ENCODE data around the gene NTNG2. TPM values are rescaled to one million over a fixed set of nuclear protein-coding genes. Genes with fewer than 3 reads are reported as not detected.

NTNG2 gene
- total and polyA plus RNA-seq, 8 donors = under 0.01 to 8.1 (median 0.31) TPM; not detected in 1

- intact Hi-C loops (cut with DNase I; ENCODE audit: low total_unique reads) = no loop called here
- TF ChIP-seq EP300 (IDR thresholded peaks at IDR 0.05) = no peak
- TF ChIP-seq POLR2A (IDR thresholded peaks at IDR 0.05) = no peak
- Histone ChIP-seq H3K27ac (no peak overlapping the region), H3K36me3 (no peaks in the 10 kb centered on the region), H3K9me3 (no peaks in the 10 kb centered on the region), H3K4me3 (no peak overlapping the region), H3K27me3 (peaks cover 0 to 86% (median 22%) of the 10 kb centered on the region in 3 donors), H3K4me1 (no peaks in the 10 kb centered on the region)
- WGBS, 5 donors = 83 to 96% (median 89%) methylated on average over 2 of the region's 2 CpGs
- DNase-seq = no peak
Observed at GRCh38 chr9:132121021-132121420, 40.8 kb upstream of the NTNG2 start.

- intact Hi-C loops (cut with DNase I; ENCODE audit: low total_unique reads) = no loop called here
- H3K4me3 ChIP-seq = no peak overlapping the region
- no peak for DNase-seq
- WGBS, 5 donors = 29 to 50% (median 43%) methylated on average over 6 of the region's 6 CpGs
- H3K27me3 ChIP-seq = peaks cover 2 to 90% (median 44%) of the 10 kb centered on the region in 3 donors
- TF ChIP-seq EP300 (IDR thresholded peaks at IDR 0.05) (no peak), CTCF (IDR thresholded peaks at IDR 0.05) (no peak), POLR2AphosphoS5 (IDR thresholded peaks at IDR 0.05) (no peak), POLR2A (IDR thresholded peaks at IDR 0.05) (no peak)
- no peaks in the 10 kb centered on the region for H3K9me3 ChIP-seq
- H3K36me3 ChIP-seq = no peaks in the 10 kb centered on the region
- H3K4me1 ChIP-seq = peaks cover 0 to 4% (median 0%) of the 10 kb centered on the region in 4 donors
- no peak overlapping the region for H3K27ac ChIP-seq
Observed at GRCh38 chr9:132124800-132125199, 37.1 kb upstream of the NTNG2 start.

GRCh38 chr9:132125361-132125760 lies 36.5 kb upstream of the NTNG2 start:
- Histone ChIP-seq H3K36me3 (no peaks in the 10 kb centered on the region), H3K4me3 (no peak overlapping the region), H3K27me3 (peaks cover 2 to 90% (median 44%) of the 10 kb centered on the region in 3 donors), H3K27ac (no peak overlapping the region), H3K9me3 (no peaks in the 10 kb centered on the region), H3K4me1 (peaks cover 0 to 4% (median 0%) of the 10 kb centered on the region in 4 donors)
- 28 to 36% (median 30%) methylated on average over 7 of the region's 7 CpGs for WGBS, 5 donors
- TF ChIP-seq POLR2AphosphoS5 (IDR thresholded peaks at IDR 0.05) (no peak), EP300 (IDR thresholded peaks at IDR 0.05) (no peak), POLR2A (IDR thresholded peaks at IDR 0.05) (no peak), CTCF (IDR thresholded peaks at IDR 0.05) (no peak)
- no peak for DNase-seq
- intact Hi-C loops (cut with DNase I; ENCODE audit: low total_unique reads) = no loop called here

- TF ChIP-seq POLR2A (IDR thresholded peaks at IDR 0.05) = no peak
- DNase-seq = no peak
- intact Hi-C loops (cut with DNase I; ENCODE audit: low total_unique reads) = no loop called here
- no peaks in the 10 kb centered on the region for H3K36me3 ChIP-seq
- no peak overlapping the region for H3K27ac ChIP-seq
- H3K4me3 ChIP-seq = no peak overlapping the region
- 48 to 53% (median 50%) methylated on average over 20 of the region's 20 CpGs for WGBS, 5 donors
- peaks cover 2 to 90% (median 44%) of the 10 kb centered on the region in 3 donors for H3K27me3 ChIP-seq
- H3K9me3 ChIP-seq = no peaks in the 10 kb centered on the region
- peaks cover 0 to 4% (median 0%) of the 10 kb centered on the region in 4 donors for H3K4me1 ChIP-seq
Observed at GRCh38 chr9:132125944-132126679, 35.7 kb upstream of the NTNG2 start.

- no peak for DNase-seq
- no peaks in the 10 kb centered on the region for H3K9me3 ChIP-seq
- intact Hi-C loops (cut with DNase I; ENCODE audit: low total_unique reads) = no loop called here
- no peak overlapping the region for H3K27ac ChIP-seq
- H3K27me3 ChIP-seq = peaks cover 2 to 90% (median 46%) of the 10 kb centered on the region in 3 donors
- 59 to 73% (median 67%) methylated on average over 13 of the region's 13 CpGs for WGBS, 5 donors
- TF ChIP-seq CTCF (IDR thresholded peaks at IDR 0.05) (no peak), POLR2AphosphoS5 (IDR thresholded peaks at IDR 0.05) (no peak), POLR2A (IDR thresholded peaks at IDR 0.05) (no peak), EP300 (IDR thresholded peaks at IDR 0.05) (no peak)
- no peak overlapping the region for H3K4me3 ChIP-seq
- H3K36me3 ChIP-seq = no peaks in the 10 kb centered on the region
- peaks cover 0 to 4% (median 0%) of the 10 kb centered on the region in 4 donors for H3K4me1 ChIP-seq
Observed at GRCh38 chr9:132126680-132127236, 35.1 kb upstream of the NTNG2 start.

Data from stomach (tissue), 9 donors.